ENCODE measurements around the gene GATA6.
A peak's percentile ranks its signal among the peaks of the same experiment; 100 is the strongest.

Gene GATA6

DNA sequence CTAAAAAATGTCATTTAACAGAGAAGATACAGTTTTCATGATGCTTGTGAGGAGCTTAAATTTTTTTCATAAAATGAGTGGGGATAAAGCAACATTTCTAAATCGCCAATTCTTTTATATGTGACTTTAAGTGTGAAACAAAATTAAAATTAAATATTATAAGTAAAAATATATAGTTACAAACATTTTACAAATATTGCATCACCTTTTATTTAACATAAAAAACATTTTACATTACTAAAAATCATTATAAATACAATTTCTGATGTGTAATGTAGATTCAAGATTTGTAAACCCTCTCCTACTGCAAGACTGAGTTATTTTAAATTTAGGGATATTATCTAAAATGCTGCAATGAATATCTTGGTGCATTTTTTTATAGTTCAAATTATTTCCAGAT, 44.4 kb upstream of the GATA6 start:
- no peak for TF ChIP-seq ZNF274 (IDR thresholded peaks at IDR 0.05; ENCODE audit: low read length)
- TF ChIP-seq ZNF274 (tag by site-specific recombination; IDR thresholded peaks at IDR 0.05; ENCODE audit: borderline replicate concordance), result no peak
- TF ChIP-seq ZNF350 (tag by site-specific recombination; IDR thresholded peaks at IDR 0.05), result no peak
- no peaks in the 10 kb centered on the region for H3K4me1 ChIP-seq (ENCODE audit: control insufficient read depth, insufficient read depth, low read length)
- ChIA-PET CTCF (no interaction called here), POLR2A (no interaction called here)
- no peak overlapping the region for H3K27ac ChIP-seq (ENCODE audit: extremely low read depth, low read depth, low read length)
- H3K9me3 ChIP-seq (ENCODE audit: control insufficient read depth, insufficient read depth, low read depth, low read length), result no peaks in the 10 kb centered on the region
- H3K36me3 ChIP-seq (ENCODE audit: control insufficient read depth in 2 of 2, insufficient read depth in 1 of 2, low read length in 2 of 2), result no peaks in the 10 kb centered on the region
- no peak overlapping the region for H3K4me3 ChIP-seq (ENCODE audit: low read depth, low read length)

- TF ChIP-seq OVOL3 (tag by site-specific recombination; IDR thresholded peaks at IDR 0.05) (no peak), ZNF23 (tag by site-specific recombination; IDR thresholded peaks at IDR 0.05; ENCODE audit: borderline replicate concordance) (no peak), ZXDB (tag by site-specific recombination; IDR thresholded peaks at IDR 0.05) (no peak), ZNF792 (tag by site-specific recombination; IDR thresholded peaks at IDR 0.05) (no peak), ZSCAN16 (tag by site-specific recombination; IDR thresholded peaks at IDR 0.05) (no peak), ZNF624 (tag by site-specific recombination; IDR thresholded peaks at IDR 0.05) (no peak), ZFP3 (tag by site-specific recombination; IDR thresholded peaks at IDR 0.05; ENCODE audit: low read depth) (no peak), ZBTB6 (tag by site-specific recombination; IDR thresholded peaks at IDR 0.05) (no peak)
- H3K27ac ChIP-seq (ENCODE audit: extremely low read depth, low read depth, low read length), result no peak overlapping the region
- no peak overlapping the region for H3K4me3 ChIP-seq (ENCODE audit: low read depth, low read length)
- CTCF ChIA-PET, result interaction anchor here (0.7 to 1.0 kb wide), 2 partner anchors 22 to 508 kb away, joined by 3 read pairs; no protein-coding TSS in a partner anchor
- H3K4me1 ChIP-seq (ENCODE audit: control insufficient read depth, insufficient read depth, low read length), result no peaks in the 10 kb centered on the region
- no peaks in the 10 kb centered on the region for H3K9me3 ChIP-seq (ENCODE audit: control insufficient read depth, insufficient read depth, low read depth, low read length)
- H3K36me3 ChIP-seq (ENCODE audit: control insufficient read depth in 2 of 2, insufficient read depth in 1 of 2, low read length in 2 of 2), result no peaks in the 10 kb centered on the region
- POLR2A ChIA-PET, result interaction anchor here (0.5 kb wide), 1 partner anchor 136 kb away, joined by 4 read pairs; no protein-coding TSS in a partner anchor
Measured at GRCh38 chr18:22128954-22129353, 40.4 kb upstream of the GATA6 start.

DNA sequence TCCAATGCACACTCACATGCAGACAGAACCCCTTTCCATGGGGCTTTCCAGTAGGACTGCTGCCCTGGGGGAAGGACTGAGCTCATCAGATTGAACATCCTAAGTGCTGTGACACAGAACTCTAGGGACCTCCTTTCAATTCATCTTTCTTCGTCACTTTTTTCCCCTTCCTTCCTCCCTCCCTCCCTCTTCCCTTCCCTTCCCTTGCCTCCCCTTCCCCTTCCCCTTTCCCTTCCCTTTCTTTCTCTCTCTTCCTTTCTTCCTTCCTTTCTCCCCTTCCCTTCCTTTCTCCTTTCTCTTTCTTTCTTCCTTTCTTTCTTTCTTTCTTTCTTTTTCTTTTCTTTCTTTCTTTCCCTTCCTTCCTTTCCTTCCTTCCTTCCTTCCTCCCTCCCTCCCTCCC, 39.6 kb upstream of the GATA6 start:
- H3K4me1 ChIP-seq (ENCODE audit: control insufficient read depth, insufficient read depth, low read length), result no peaks in the 10 kb centered on the region
- no peak overlapping the region for H3K4me3 ChIP-seq (ENCODE audit: low read depth, low read length)
- no peaks in the 10 kb centered on the region for H3K9me3 ChIP-seq (ENCODE audit: control insufficient read depth, insufficient read depth, low read depth, low read length)
- no peak overlapping the region for H3K27ac ChIP-seq (ENCODE audit: extremely low read depth, low read depth, low read length)
- ChIA-PET POLR2A (no interaction called here), CTCF (no interaction called here)
- H3K36me3 ChIP-seq (ENCODE audit: control insufficient read depth in 2 of 2, insufficient read depth in 1 of 2, low read length in 2 of 2), result no peaks in the 10 kb centered on the region
- TF ChIP-seq, protein P1, sequence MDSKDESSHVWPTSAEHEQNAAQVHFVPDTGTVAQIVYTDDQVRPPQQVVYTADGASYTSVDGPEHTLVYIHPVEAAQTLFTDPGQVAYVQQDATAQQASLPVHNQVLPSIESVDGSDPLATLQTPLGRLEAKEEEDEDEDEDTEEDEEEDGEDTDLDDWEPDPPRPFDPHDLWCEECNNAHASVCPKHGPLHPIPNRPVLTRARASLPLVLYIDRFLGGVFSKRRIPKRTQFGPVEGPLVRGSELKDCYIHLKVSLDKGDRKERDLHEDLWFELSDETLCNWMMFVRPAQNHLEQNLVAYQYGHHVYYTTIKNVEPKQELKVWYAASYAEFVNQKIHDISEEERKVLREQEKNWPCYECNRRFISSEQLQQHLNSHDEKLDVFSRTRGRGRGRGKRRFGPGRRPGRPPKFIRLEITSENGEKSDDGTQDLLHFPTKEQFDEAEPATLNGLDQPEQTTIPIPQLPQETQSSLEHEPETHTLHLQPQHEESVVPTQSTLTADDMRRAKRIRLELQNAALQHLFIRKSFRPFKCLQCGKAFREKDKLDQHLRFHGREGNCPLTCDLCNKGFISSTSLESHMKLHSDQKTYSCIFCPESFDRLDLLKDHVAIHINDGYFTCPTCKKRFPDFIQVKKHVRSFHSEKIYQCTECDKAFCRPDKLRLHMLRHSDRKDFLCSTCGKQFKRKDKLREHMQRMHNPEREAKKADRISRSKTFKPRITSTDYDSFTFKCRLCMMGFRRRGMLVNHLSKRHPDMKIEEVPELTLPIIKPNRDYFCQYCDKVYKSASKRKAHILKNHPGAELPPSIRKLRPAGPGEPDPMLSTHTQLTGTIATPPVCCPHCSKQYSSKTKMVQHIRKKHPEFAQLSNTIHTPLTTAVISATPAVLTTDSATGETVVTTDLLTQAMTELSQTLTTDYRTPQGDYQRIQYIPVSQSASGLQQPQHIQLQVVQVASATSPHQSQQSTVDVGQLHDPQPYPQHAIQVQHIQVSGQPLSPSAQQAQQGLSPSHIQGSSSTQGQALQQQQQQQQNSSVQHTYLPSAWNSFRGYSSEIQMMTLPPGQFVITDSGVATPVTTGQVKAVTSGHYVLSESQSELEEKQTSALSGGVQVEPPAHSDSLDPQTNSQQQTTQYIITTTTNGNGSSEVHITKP (tag by site-specific recombination; IDR thresholded peaks at IDR 0.05), result 0 out of 2 replicates have a peak, but pooled peaks have one; percentile 21
- TF ChIP-seq SP3 (tag by site-specific recombination; IDR thresholded peaks at IDR 0.05), result no peak
- no peak for TF ChIP-seq SALL2 (tag by site-specific recombination; IDR thresholded peaks at IDR 0.05; ENCODE audit: borderline replicate concordance)
- TF ChIP-seq HOXC10 (CRISPR knock-in tag; IDR thresholded peaks at IDR 0.05), result no peak
- TF ChIP-seq, protein P2, sequence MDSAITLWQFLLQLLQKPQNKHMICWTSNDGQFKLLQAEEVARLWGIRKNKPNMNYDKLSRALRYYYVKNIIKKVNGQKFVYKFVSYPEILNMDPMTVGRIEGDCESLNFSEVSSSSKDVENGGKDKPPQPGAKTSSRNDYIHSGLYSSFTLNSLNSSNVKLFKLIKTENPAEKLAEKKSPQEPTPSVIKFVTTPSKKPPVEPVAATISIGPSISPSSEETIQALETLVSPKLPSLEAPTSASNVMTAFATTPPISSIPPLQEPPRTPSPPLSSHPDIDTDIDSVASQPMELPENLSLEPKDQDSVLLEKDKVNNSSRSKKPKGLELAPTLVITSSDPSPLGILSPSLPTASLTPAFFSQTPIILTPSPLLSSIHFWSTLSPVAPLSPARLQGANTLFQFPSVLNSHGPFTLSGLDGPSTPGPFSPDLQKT (IDR thresholded peaks at IDR 0.05; ENCODE audit: borderline replicate concordance, low read depth, low read length), result no peak
- TF ChIP-seq PRDM1 (tag by site-specific recombination; IDR thresholded peaks at IDR 0.05), result peak; percentile 99
- TF ChIP-seq ZNF248 (tag by site-specific recombination; IDR thresholded peaks at IDR 0.05), result no peak
- TF ChIP-seq ZNF658 (tag by site-specific recombination; IDR thresholded peaks at IDR 0.05), result no peak
- TF ChIP-seq ZNF777 (tag by site-specific recombination; IDR thresholded peaks at IDR 0.05; ENCODE audit: borderline replicate concordance), result no peak
- TF ChIP-seq EGR2 (tag by site-specific recombination; IDR thresholded peaks at IDR 0.05; ENCODE audit: low read depth), result no peak
- TF ChIP-seq ZNF366 (tag by site-specific recombination; conservative IDR thresholded peaks at IDR 0.05), result peak; percentile 67; the same call in 1 of the 2 replicates

Measured in HEK293 (cell line).